Measurements from ENCODE around the gene TRIP13. TPM values are rescaled to one million over a fixed set of nuclear protein-coding genes. Genes with fewer than 3 reads are reported as not detected.
A peak's percentile ranks its signal among the peaks of the same experiment; 100 is the strongest.
"Not testable (repeated sequence)": the region's sequence is repeated elsewhere in the genome, so short reads cannot be mapped to it uniquely, and the experiment has no call there.

Gene TRIP13
- total RNA-seq, 1 experiment from 2014 or later, result 73.9 TPM

DNA sequence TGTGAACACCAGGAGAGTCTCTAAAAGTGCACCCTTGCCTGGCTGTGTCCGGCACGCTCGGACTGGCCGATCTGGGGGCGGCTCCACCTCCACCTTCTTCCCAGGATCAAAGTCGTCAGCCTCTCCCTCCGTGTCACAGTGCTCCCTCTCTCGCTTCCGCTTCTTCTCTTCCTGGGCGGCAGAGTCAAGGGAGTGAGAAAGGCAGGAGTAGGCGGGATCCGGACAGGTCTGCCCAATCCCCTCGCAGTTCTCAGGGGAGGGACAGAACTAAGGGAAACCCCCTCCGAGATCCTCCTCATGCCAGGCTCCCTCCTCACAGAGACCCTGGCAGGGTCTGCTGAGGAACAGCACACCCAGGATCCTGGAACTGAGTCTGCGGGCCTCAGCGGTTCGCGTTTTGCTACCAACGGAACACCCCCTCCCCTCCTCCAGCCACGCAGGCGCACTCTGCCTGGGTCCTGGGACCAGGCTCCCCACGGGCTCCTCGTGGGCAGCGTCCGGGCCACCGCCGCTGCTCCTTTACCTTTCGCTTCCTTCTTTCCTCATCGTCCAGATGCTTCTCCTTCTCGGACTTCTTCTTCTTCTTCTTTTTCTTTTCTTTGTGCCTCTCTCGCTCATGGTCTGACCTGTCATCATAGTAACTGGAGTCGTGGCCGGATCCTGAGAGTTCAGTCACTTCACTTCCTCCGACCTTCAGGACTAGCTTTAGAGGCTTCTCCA lies 1.4 kb upstream of the TRIP13 start:
- DNase-seq (ENCODE audit: low spot score), result peak; percentile 88

DNA sequence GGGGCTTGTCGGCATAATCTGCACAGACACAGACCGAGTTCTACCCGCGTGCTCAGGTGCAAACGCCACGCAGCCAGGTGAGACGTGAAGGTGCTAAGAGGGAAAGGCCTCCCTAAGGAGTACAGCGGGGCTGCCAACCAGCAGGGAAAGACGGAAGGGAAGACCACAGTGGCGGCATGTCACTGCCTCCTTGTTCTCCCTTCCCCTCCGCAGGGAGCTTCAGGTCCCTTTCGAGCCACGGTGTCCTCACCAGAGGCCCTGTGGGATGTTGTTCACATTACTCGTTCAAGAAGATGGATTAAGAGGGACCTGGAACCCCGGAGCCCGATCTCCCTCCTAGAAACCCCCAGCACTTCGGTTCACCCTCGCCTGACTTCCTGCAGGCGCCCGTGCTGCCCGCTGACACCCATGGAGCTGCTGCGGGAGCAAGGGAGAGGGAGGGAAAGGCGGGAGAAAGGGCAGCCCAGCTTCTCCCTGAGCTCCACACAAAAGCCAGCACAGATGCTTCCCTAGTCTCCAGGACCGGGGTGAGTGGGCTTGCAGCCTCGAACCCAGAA lies 769 bp upstream of the TRIP13 start:
- peak; percentile 63 for DNase-seq (ENCODE audit: low spot score)

DNA sequence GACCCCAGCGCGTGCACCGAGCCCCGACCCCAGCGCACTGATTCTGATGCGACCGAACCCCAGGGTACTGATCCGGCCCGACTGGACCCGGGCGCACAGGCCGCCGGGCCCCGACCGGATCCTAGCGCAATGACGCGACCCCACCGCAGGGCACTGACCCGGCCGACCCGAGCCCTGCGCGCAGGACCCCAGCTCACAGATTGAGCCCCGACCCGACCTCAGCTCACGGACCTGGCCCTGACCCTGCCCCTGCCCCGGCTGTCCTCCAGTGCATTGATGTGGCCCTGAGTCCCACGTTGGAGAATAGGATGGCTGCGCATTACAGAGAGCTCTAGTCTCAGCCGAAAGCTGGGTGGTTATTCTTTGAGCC lies 438 bp downstream of the TRIP13 start:
- no peak for DNase-seq (ENCODE audit: low spot score)

DNA sequence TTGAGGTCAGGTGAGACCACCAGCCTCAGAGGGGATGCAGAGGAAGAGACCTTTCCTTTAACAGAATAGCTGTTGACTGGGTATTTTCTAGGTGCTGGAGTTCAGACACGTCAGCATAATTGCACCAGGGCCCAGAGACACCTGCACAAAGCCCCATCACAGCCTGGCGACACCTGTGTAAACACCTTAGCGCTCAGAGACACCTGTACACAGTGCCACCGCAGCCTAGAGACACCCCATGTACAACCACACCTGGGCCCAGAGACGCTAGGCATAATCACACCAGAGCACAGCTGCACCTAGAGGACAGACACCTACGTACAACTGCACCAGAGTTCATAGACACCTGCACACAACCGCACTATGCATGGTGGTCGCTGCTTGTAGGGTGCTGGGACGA lies 1.0 kb downstream of the TRIP13 start:
- peak; percentile 46 for DNase-seq (ENCODE audit: low spot score)

DNA sequence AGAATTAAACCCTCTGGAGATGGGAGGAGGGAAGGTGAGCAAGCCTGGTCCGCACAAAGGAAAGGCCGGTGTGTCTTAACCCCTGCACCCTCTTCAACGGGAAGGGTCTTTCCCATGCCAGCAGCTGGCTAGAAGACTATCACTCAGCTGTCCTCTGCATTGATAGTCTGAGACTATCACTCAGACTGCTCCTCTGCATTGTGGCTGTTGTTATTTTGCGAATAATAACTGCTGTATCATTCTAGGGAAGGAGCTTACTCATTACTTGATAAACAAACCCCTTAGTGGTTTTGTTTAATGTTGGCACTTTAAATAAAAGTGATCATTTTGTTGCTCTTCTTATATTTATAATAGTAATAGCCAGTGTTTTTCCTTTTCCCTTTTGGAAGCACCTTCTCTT lies 8.1 kb downstream of the TRIP13 start:
- no peak for DNase-seq (ENCODE audit: low spot score)

DNA sequence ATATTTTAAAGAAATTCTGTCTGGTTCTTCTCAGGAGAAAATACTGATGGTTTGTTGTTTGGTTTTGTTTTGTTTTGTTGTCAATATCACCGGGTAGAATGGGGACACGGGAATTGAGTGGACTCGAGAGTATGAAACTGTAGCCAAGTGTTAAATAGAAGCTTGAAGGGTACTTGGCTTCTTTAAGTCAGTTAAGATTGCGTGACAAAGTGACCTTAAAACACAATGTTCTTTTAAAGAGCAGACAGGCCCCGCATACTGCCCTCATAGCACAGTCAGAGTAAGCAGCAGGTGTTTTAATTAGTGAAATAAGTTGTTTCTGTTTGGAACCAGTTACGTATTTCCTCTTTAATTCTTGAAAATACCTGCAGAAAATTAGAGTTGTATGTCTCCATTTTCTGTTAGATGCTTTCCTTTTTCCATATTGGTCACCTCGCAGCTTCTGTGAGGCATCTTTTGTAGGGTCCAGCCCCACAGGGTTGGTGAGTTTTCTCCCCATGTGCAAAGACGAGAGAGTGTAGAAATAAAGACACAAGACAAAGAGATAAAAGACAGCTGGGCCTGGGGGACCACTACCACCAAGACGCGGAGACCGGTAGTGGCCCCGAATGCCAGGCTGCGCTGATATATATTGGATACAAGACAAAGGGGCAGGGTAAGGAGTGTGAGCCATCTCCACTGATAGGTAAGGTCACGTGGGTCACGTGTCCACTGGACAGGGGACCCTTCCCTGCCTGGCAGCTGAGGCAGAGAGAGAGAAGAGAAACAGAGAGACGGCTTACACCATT lies 9.6 kb downstream of the TRIP13 start:
- DNase-seq (ENCODE audit: low spot score), result no peak

DNA sequence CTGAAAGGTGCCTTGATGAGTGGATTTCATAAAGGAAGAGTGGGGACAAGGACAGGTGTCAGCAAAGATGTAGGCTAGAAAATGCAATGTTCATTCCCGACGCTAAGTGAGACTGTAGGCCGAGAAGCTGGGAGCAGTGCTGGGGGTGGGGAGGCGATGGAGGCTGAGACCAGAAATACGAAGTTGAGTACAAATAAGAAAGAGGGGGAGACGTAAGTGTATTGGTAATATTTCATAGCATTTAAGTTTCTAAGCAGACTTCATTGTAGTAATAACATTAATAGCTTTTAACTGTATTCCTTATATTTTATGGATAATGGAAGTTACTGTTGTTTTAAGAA lies 11.0 kb downstream of the TRIP13 start:
- no peak for DNase-seq (ENCODE audit: low spot score)

DNA sequence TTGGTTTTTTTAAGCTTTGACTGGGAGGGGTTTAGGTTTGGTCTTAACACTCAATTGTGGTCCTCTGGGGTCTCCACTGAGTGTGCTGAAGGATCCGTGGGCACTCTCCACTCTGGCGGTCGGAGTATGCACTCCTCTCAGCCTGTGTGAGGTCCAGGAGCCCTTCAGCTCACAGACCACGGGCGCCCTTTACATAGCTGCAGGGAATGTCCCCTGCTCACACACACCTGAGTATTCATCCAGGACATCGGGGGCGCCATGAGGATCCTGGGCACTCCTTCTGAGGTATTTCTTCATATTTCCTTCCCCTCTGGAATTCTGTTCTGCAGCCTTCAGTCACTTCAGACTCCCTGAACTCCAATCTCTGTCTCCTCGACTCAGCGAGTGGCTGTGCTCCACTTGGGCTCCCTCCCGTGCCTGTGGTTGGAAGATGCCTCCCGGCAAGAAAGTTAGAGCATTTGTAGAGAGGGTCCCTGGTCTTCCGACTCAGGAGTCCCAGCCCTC lies 12.5 kb downstream of the TRIP13 start:
- no peak for DNase-seq (ENCODE audit: low spot score)

DNA sequence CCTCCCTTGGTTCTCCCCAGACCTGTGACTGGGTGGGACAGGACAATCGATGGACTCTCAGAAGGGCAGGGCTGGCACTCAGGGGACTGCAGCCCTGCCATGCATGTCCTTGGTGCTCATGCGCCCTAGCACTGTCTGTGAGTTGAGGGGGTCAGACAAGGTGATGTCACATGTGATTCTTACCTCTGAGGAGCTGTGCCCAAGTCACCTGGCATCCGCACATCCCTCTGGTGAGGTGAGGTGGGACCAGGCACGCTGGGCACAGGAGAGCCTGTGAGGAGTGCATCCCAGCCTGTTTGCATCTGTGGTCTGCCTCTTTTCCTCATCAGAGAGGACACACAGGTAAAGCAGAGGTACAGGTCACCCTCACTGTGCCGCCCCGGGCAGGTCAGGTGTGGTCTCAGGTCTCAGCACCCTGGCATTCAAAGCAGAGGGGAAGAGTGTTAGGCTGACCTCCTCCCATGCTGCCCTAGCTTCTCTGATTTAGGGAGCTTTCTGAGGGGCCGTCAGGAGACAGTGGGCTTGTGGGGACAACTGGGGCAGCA lies 14.8 kb downstream of the TRIP13 start:
- no peak for DNase-seq (ENCODE audit: low spot score)

DNA sequence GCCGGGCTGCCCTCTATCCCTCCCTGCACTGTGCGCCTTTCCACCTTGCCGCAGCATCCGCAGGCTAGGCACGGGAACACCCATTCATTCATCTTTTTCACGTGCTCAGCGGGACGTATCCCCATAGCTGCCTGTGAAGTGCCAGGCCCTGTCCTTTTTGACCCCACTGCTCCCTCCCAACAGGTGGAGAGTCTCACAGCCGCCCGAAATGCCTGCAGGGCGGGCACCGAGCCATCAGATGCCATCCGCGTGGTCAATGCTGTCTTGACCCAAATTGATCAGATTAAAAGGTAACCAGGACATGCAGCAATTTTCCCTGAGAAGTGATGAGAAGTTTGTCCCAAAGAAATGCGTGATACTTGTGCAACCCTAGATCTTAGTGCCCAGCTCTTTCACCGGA lies 15.5 kb downstream of the TRIP13 start:
- no peak for DNase-seq (ENCODE audit: low spot score)

DNA sequence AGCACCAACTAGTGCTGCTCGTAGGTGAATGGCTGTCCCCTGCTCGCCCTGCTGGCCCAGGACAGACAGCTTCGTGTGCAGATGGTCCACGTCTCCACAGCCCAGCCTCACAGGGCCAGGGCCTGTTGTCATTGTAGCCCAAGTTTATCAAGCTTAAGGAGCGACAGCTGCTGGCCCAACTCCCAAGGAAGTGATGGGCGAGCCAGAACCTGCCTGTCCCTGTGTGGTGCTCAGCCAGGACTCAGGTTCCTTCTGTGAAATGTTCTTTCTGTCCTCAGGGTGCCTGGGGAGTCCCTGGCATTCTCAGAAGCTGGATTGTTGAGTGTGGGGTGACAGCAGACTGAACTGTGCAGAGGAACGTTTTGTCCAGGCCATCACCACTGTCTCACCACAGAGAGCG lies 16.4 kb downstream of the TRIP13 start:
- no peak for DNase-seq (ENCODE audit: low spot score)

DNA sequence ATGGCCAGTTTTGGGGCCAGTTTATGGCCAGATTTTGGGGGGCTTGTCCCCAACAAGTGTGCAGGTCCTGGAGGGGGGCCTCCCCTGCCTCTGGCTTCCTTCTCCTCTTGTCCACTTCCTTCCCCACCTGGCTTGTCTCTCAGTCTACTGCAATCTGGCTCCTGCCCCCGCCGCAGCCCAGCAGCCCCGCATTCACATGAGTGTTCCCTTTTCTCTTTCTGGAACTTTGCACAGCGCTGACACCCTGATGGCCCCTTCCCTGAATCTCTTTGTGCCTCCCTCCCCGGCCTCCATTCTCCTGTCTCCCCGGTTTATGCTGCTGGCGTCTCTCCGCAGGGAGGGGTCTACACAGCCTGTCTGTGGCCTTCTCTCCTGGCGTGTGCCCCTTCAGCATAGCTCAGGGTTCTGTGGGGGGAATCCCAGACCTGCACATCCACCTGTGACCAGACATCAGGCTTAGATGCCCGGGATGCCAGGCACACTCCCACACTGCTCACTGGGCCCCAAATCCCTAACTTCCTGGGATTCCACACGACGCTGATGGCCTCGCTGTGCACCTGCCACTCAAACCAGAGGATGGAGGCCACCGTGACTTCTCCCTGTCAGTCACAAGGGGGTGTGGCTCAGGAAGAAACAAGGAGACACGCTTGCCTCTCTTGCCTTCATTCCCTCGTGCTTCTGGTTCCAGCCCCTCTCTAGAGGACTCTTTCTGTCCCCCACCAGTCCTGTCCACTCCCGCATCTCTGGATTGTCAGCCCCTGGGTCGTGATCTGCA lies 17.5 kb downstream of the TRIP13 start:
- DNase-seq (ENCODE audit: low spot score), result no peak

DNA sequence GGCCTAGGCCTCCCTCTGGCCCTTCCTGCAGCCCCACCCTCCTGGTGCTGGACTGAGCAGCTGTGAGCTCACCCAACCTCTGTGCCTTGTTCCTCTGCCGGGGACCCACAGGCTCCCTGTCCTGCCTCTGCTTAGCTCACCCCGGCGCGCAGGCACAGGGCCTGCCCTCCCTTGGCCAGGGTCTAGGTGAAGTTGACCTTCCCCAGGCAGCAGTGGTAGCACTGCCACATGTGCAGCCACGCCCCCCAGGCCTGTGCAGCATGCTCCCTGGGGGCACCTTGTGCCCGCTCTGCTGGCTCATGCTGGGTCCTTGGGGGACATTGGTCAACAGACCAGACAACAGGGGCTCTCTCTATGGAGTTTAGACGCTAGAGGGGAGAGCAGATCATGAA lies 18.1 kb downstream of the TRIP13 start:
- no peak for DNase-seq (ENCODE audit: low spot score)

DNA sequence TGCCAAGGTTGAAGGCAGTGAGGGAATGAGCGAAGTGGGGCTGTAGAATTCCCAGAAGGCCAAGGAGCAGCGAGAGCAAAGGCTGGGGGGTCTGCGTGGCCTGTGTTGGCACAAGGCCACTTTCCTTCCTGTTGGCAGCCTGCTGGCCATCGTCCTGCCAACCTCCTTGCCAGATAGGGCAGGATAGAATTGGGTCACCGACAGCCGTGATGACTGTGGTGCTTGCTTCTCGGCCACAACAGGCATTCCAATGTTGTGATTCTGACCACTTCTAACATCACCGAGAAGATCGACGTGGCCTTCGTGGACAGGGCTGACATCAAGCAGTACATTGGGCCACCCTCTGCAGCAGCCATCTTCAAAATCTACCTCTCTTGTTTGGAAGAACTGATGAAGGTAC lies 18.9 kb downstream of the TRIP13 start:
- DNase-seq (ENCODE audit: low spot score), result peak; percentile 54

DNA sequence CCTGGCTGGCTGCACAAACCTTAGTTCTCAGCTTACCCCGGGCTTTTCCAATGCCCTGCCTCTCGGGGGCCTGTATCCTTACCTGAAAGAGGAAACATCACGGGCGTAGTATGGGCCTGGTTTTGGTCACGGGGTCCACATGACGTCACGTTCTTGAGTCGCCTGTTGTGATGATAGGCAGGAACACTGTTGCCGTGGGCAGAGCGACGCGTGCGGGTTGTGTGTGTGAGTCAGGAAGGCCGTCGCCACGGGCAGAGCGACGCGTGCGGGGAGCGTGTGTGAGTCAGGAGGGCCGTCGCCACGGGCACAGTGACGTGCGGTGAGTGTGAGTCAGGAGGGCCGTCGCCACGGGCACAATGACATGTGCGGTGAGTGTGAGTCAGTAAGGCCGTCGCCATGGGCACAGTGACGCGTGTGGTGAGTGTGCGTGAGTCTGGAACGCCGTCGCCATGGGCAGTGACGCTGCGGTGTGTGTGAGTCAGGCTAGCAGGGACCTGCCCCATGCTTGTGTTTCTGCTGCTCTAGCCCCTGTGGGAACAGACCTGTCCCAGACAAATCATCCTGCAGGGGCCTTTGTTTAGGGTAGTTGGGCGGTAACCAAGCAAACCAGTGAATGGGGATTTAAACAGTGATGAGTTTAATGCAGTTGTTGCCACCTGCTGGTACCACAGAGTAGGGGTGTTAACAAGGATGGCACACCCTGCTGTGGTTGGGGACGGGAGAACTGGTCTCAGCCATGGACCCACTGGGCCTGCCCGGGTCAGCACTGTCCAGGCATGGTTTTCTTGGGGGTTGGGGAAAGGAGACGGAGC lies 19.8 kb downstream of the TRIP13 start:
- peak; percentile 99 for DNase-seq (ENCODE audit: low spot score)

DNA sequence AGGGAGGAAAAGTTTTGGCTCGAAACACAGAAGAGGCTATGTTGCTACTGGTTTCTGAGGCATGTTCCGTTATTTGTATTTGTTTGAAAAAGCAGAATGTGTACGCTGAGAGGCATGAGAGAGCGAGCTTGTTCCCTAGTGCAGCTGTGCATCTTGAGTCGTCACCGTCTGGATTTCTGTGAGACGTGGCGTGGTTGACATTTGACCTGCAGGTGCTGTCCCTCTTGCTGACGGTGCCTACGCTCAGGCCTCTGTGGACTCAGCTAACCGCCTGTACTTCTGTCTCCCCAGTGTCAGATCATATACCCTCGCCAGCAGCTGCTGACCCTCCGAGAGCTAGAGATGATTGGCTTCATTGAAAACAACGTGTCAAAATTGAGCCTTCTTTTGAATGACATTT lies 21.5 kb downstream of the TRIP13 start:
- DNase-seq (ENCODE audit: low spot score), result no peak

DNA sequence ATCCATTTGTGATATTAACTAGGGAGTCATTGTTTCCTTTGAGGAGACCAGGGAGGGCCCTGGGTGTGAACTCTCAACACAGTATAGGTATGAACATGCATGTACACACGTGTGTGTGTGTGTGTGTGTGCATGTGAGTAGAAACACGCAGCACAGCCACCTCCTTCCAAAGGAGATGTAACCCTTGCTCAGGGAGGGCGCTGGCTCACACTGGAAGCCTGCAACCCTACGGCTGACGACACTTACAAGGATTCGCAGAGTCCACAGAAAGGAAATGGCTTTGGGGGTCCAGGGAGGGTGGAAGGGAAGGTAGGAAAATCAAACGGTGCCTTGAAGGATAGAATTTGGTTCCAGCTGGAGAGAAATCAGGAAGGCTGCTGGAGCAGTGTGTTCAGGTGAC lies 21.9 kb downstream of the TRIP13 start:
- no peak for DNase-seq (ENCODE audit: low spot score)

DNA sequence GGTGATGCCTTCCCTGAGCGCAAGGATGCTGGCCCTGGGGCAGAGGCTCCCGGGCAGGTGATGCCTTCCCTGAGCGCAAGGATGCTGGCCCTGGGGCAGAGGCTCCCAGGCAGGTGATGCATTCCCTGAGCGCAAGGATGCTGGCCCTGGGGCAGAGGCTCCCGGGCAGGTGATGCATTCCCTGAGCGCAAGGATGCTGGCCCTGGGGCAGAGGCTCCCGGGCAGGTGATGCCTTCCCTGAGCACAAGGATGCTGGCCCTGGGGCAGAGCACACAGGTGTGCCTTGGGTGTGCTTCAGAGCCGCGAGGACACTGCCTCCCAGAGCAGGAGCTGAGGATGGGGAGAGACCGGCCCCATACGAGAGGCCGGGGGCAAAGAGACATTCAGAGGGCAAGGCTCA lies 22.7 kb downstream of the TRIP13 start:
- DNase-seq (ENCODE audit: low spot score), result not testable (repeated sequence)

DNA sequence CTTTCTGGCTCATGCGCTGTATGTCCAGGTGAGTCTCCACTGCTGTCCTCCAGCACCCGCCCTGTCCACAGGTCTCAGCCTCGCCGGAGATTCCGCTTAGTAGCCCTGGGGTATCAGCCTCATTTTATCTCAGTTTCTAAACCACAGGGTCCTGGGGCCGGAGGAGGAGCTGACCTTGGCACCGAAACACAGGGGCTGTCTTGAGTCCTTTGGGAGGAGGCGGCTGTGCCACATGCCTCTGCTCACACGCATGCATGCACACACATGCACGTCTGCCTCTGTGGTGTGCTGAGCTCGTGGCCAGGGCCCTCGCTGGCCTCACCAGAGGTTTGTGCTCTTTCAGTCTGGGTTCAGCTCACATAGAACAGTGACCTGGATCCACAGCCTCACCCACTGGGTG lies 23.3 kb downstream of the TRIP13 start:
- DNase-seq (ENCODE audit: low spot score), result no peak

DNA sequence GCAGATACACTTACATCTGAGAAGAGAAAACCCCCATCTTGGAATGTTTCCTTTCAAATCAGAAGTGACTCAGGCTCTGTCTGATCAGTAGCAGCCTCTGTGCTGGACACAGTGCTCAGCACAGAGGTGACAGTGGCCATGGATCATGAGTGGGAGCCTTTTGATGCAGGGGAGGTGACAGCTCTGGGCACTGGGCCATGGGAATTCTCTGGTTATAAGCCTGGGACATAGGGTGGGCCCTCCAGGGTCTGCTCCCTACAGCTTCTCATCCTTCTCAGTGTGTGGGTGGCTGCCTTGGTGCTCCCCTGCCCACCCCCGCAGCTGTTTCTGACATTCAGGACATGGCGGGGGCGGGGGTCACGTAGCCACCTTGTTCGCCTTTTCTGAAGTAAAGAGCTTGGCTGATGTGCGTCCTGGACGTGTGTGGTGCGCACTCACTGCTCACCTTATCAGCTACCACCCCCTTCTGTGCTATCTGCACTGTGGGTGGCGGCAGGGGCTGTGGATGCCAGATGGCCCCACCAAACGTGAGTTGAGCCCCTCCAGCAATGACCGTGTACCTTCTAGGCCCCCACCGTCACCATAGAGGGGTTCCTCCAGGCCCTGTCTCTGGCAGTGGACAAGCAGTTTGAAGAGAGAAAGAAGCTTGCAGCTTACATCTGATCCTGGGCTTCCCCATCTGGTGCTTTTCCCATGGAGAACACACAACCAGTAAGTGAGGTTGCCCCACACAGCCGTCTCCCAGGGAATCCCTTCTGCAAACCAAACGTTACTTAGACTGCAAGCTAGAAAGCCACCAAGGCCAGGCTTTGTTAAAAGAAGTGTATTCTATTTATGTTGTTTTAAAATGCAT lies 24.0 kb downstream of the TRIP13 start:
- no peak for DNase-seq (ENCODE audit: low spot score)
